Skeletal muscle satellite cell (primary cell): Measurements from ENCODE around the gene RENBP. TPM values are rescaled to one million over a fixed set of nuclear protein-coding genes. Genes with fewer than 3 reads are reported as not detected.

Experiments used
- H3K27me3 ChIP-seq: 2 replicates; pipeline ENCODE4 v1.7.0; 2013; ENCODE audit warnings: low read length; ENCODE audit not compliant: control insufficient read depth, insufficient read depth
- H3K36me3 ChIP-seq: 2 replicates; pipeline ENCODE4 v1.7.0; 2013; ENCODE audit warnings: mild to moderate bottlenecking, control low read depth, low read length; ENCODE audit not compliant: insufficient read depth
- H3K4me1 ChIP-seq: 2 replicates; pipeline ENCODE4 v1.7.0; 2013; ENCODE audit warnings: low read length; ENCODE audit not compliant: control insufficient read depth, insufficient read depth
- H3K4me2 ChIP-seq: 2 replicates; pipeline ENCODE4 v1.7.0; 2013; ENCODE audit warnings: mild to moderate bottlenecking, low read length
- H3K4me3 ChIP-seq: 2 replicates; pipeline ENCODE4 v1.7.0; 2013; ENCODE audit warnings: low read length
- H3K9ac ChIP-seq: 2 replicates; pipeline ENCODE4 v1.7.0; 2013; ENCODE audit warnings: mild to moderate bottlenecking, low read depth, low read length, moderate library complexity
- H3K9me3 ChIP-seq: replicated peaks from 2 replicates; pipeline ENCODE4 v1.7.0; 2013; ENCODE audit warnings: mild to moderate bottlenecking, control low read depth, low read length
- total RNA-seq: library from RNA; depleted of rRNA; stranded (reverse); fragments of >200 nt; gene quantifications from 2 replicates; pipeline ENCODE4 v1.2.3, GENCODE V29; 2012; rRNA removed

The RENBP gene
- total RNA-seq = 2.4 and 11.2 TPM in 2 replicates

DNA sequence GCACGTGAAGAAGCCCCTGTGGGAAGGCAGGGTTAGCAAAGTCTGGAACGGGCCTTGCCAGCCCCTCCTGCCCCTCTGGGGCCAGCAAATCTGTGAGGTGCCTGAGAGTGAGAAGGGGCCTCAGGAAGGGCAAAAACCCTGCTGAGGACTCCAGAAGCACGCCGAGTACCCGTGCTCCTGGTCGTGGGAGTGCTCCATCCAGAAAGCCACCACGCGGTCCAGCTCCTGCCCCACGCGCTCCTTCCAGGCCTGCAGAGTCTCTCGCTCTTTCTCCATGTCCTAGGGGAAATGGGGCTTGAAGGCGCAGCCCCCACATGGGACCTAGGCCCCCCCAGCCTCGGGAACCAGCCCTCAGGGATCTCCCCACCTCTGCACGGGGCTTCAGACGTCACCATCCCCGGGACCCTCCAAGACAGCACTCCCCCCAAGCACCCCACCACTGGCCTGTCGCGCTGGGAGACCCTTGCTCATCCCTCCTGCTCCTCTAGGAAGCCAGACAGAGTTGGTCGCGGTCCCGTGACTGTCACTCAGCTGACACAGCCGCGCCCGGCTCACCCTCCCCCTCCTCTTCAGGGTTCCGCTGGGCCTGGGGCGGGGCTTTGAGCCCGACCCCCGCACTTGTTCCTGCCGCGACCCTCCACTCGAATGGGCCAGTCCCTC is at the start of gene RENBP:
RENBP (minus strand) TSS at position 504 of the 660 bp plus-strand sequence; CDS start at position 471, 33 bp downstream.
- Histone ChIP-seq H3K36me3 (peaks cover 12% of the 10 kb centered on the region), H3K27me3 (no peaks in the 10 kb centered on the region), H3K4me3 (no peak within 1 kb of the TSS), H3K9ac (no peak within 1 kb of the TSS), H3K9me3 (no peaks in the 10 kb centered on the region), H3K4me2 (no peak within 1 kb of the TSS), H3K4me1 (no peaks in the 10 kb centered on the region)

DNA sequence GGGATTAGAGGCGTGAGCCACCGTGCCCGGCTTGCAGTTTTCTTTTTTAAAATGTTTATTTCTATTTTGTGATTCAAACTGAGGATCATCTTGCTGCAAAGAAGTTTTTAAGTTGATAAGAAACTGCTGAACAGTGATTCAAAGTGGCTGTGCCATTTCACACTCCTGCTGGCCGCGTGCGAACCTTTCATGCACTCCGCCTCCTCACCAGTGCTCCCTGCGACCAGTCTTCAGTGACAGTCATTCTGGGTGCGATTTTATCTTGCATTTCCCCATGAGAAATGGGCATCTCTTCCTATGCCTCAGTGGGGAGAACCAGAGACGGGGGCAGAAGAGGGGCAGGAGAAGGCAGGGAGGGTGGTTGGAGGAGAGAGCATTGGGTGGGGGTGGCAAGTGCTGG is 49.5 kb upstream of the RENBP start:
- Histone ChIP-seq H3K36me3 (no peaks in the 10 kb centered on the region), H3K27me3 (no peaks in the 10 kb centered on the region), H3K4me2 (no peak overlapping the region), H3K9me3 (no peaks in the 10 kb centered on the region), H3K9ac (no peak overlapping the region), H3K4me3 (no peak overlapping the region), H3K4me1 (no peaks in the 10 kb centered on the region)

DNA sequence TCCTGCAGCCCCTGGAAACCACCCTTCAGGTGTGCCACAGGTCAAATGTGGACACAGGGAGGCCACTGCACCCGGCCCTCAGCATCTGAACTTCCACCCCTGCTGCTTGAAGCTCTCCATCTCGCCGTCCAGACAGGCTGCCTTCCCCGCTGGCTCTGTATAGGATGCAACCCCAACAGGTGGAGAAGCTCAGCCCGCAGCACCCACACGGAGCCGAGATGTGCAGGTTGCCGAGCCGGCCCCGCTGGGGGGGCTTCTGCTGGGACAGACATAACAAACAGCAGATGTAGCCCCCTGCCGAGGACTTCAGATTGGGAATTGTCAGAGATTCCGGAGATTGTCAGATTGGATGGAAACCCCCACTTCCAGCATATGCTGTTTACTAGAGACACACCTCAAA is 48.6 kb upstream of the RENBP start:
- H3K4me3 ChIP-seq = no peak overlapping the region
- no peaks in the 10 kb centered on the region for H3K9me3 ChIP-seq
- H3K4me1 ChIP-seq = no peaks in the 10 kb centered on the region
- no peaks in the 10 kb centered on the region for H3K27me3 ChIP-seq
- no peaks in the 10 kb centered on the region for H3K36me3 ChIP-seq
- H3K4me2 ChIP-seq = no peak overlapping the region
- no peak overlapping the region for H3K9ac ChIP-seq

- Histone ChIP-seq H3K27me3 (no peaks in the 10 kb centered on the region), H3K9ac (no peak overlapping the region)
Observed at GRCh38 chrX:153992180-153992579, 47.7 kb upstream of the RENBP start.

DNA sequence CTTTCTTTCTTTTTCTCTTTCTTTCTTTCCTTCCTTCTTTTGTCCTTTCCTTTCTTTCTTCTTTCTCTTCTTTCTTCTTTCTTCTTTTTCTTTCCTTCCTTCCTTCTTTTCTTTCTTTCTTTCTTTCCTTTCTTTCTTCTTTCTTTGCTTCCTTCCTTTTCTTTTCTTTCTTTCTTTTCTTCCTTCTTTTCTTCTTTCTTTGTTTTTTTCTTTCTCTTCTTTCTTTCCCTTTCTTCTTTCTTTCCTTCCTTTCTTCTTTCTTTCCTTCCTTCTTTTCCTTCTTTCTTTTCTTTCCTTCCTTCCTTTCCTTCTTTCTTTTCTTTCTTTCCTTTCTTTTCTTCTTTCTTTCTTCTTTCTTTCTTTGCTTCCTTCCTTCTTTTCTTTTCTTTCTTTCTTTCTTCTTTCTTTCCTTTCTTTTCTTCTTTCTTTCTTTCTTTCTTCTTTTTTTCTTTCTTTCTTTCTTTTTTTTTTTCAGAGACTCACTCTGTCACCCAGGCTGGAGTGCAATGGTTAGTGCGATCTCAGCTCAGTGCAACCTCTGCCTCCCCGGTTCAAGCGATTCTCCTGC is 46.7 kb upstream of the RENBP start:
- Histone ChIP-seq H3K4me2 (no peak overlapping the region), H3K27me3 (no peaks in the 10 kb centered on the region), H3K4me3 (no peak overlapping the region), H3K9ac (no peak overlapping the region), H3K36me3 (no peaks in the 10 kb centered on the region), H3K9me3 (no peaks in the 10 kb centered on the region), H3K4me1 (no peaks in the 10 kb centered on the region)

More at GRCh38 chrX:153992180-153992579, 47.7 kb upstream of the RENBP start:
- no peaks in the 10 kb centered on the region for H3K36me3 ChIP-seq
- no peak overlapping the region for H3K4me3 ChIP-seq
- no peak overlapping the region for H3K4me2 ChIP-seq
- H3K4me1 ChIP-seq = no peaks in the 10 kb centered on the region
- H3K9me3 ChIP-seq = no peaks in the 10 kb centered on the region

GRCh38 chrX:153989973-153990655 is 45.7 kb upstream of the RENBP start:
- no peak overlapping the region for H3K4me3 ChIP-seq
- H3K9me3 ChIP-seq = no peaks in the 10 kb centered on the region
- no peak overlapping the region for H3K4me2 ChIP-seq
- H3K27me3 ChIP-seq = no peaks in the 10 kb centered on the region
- H3K36me3 ChIP-seq = no peaks in the 10 kb centered on the region
- no peak overlapping the region for H3K9ac ChIP-seq
- H3K4me1 ChIP-seq = peaks cover 6% of the 10 kb centered on the region

- H3K4me2 ChIP-seq = no peak overlapping the region
- H3K36me3 ChIP-seq = no peaks in the 10 kb centered on the region
- no peaks in the 10 kb centered on the region for H3K27me3 ChIP-seq
- no peaks in the 10 kb centered on the region for H3K9me3 ChIP-seq
- no peak overlapping the region for H3K9ac ChIP-seq
- H3K4me3 ChIP-seq = no peak overlapping the region
- H3K4me1 ChIP-seq = peaks cover 12% of the 10 kb centered on the region
Observed at GRCh38 chrX:153988493-153988892, 44.0 kb upstream of the RENBP start.

DNA sequence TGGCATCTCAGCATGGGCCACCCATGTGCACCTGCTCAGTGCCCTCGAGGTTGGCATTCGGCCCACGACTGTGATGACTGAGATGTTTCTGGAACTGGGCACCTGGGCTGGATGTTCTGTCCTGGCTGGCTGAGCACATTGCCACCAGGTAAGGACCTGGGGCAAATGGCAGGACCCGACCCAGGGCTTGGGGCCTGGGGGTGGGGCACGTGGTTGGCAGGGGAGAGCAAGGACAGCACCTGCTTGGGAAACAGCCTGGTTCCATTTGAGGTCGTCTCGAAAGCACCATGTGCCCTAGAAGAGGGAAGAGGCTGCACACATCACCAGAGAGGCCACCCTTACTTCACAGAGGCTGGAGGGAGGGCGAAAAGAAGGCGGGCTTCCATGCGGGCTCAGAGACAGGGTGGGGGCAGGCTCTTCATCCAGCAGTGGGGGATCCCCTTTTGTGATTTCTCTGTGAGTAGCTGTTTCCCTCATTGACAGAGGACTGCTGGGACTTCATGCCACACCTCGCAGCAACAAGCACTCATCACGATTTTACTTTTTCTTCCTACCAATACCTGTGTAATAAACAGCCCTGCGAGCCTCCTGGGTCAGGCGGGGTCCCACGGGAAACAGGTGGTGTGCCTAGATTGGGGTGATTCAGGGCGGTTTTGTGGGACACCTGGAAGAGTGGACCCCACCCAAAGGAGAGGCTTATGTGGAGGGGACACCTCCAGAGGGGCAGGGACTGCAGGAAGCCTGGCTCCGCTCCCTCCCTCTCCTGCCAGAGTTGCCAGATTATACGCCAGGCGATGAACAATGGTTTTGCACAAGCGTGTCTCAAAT is 40.1 kb upstream of the RENBP start:
- Histone ChIP-seq H3K9me3 (no peaks in the 10 kb centered on the region), H3K27me3 (no peaks in the 10 kb centered on the region), H3K4me1 (peaks cover 12% of the 10 kb centered on the region), H3K4me2 (no peak overlapping the region), H3K9ac (peak overlapping the region; percentile 69), H3K36me3 (peaks cover 3% of the 10 kb centered on the region), H3K4me3 (no peak overlapping the region)

GRCh38 chrX:153983321-153983801 is 38.9 kb upstream of the RENBP start:
- H3K4me1 ChIP-seq = peaks cover 12% of the 10 kb centered on the region
- peaks cover 3% of the 10 kb centered on the region for H3K36me3 ChIP-seq

GRCh38 chrX:153981771-153982533 is 37.5 kb upstream of the RENBP start:
- Histone ChIP-seq H3K4me2 (no peak overlapping the region), H3K9me3 (no peaks in the 10 kb centered on the region), H3K9ac (no peak overlapping the region), H3K36me3 (peaks cover 3% of the 10 kb centered on the region), H3K4me3 (no peak overlapping the region), H3K4me1 (peaks cover 12% of the 10 kb centered on the region), H3K27me3 (no peaks in the 10 kb centered on the region)

More at GRCh38 chrX:153983321-153983801, 38.9 kb upstream of the RENBP start:
- H3K4me3 ChIP-seq = no peak overlapping the region
- no peak overlapping the region for H3K4me2 ChIP-seq
- no peaks in the 10 kb centered on the region for H3K9me3 ChIP-seq
- H3K27me3 ChIP-seq = no peaks in the 10 kb centered on the region
- no peak overlapping the region for H3K9ac ChIP-seq
